ENCODE measurements around the gene LRRC8E. TPM values are rescaled to one million over a fixed set of nuclear protein-coding genes. Genes with fewer than 3 reads are reported as not detected.

LRRC8E gene
- total RNA-seq, 1 experiment from 2014 or later = not detected

GRCh38 chr19:7874076-7874896 lies 14.0 kb upstream of the LRRC8E start, which contains the start of gene PRR36:
Gene PRR36 (minus strand): TSS chr19:7874390. CDS start chr19:7873689, 701 bp downstream.
- Histone ChIP-seq H3K36me3 (ENCODE audit: insufficient read depth, low read length) (no peaks in the 10 kb centered on the region), H3K27me3 (ENCODE audit: low read length) (no peaks in the 10 kb centered on the region), H3K9ac (ENCODE audit: low read length) (no peak within 1 kb of the TSS), H3K9me3 (ENCODE audit: low read length) (no peaks in the 10 kb centered on the region), H3K4me1 (ENCODE audit: low read length) (no peaks in the 10 kb centered on the region), H3K79me2 (ENCODE audit: low read length) (no peaks in the 10 kb centered on the region), H3K4me3 (ENCODE audit: low read length) (no peak within 1 kb of the TSS), H4K20me1 (ENCODE audit: insufficient read depth, low read depth, low read length) (no peaks in the 10 kb centered on the region), H2AFZ (ENCODE audit: low read length) (no peak within 1 kb of the TSS), H3K4me2 (ENCODE audit: low read depth, low read length, poor library complexity, severe bottlenecking) (no peak within 1 kb of the TSS), H3K9me2 (replicated peaks; ENCODE audit: insufficient read depth, low read length) (no peaks in the 10 kb centered on the region), H3K27ac (ENCODE audit: low read length) (no peak within 1 kb of the TSS)
- no peak for DNase-seq

- H3K36me3 ChIP-seq (ENCODE audit: insufficient read depth, low read length) = no peaks in the 10 kb centered on the region
- no peak overlapping the region for H3K4me3 ChIP-seq (ENCODE audit: low read length)
- H3K27ac ChIP-seq (ENCODE audit: low read length) = no peak overlapping the region
- H3K9me2 ChIP-seq (replicated peaks; ENCODE audit: insufficient read depth, low read length) = no peaks in the 10 kb centered on the region
- DNase-seq = no peak
- H3K79me2 ChIP-seq (ENCODE audit: low read length) = no peaks in the 10 kb centered on the region
- H4K20me1 ChIP-seq (ENCODE audit: insufficient read depth, low read depth, low read length) = no peaks in the 10 kb centered on the region
- no peak overlapping the region for H2AFZ ChIP-seq (ENCODE audit: low read length)
- no peak overlapping the region for H3K4me2 ChIP-seq (ENCODE audit: low read depth, low read length, poor library complexity, severe bottlenecking)
- no peaks in the 10 kb centered on the region for H3K27me3 ChIP-seq (ENCODE audit: low read length)
- no peaks in the 10 kb centered on the region for H3K4me1 ChIP-seq (ENCODE audit: low read length)
- H3K9ac ChIP-seq (ENCODE audit: low read length) = no peak overlapping the region
- H3K9me3 ChIP-seq (ENCODE audit: low read length) = no peaks in the 10 kb centered on the region
These were observed 13.4 kb upstream of the LRRC8E start for GRCh38 chr19:7874897-7875273.

- no peaks in the 10 kb centered on the region for H4K20me1 ChIP-seq (ENCODE audit: insufficient read depth, low read depth, low read length)
- no peak overlapping the region for H3K27ac ChIP-seq (ENCODE audit: low read length)
- H3K4me2 ChIP-seq (ENCODE audit: low read depth, low read length, poor library complexity, severe bottlenecking) = no peak overlapping the region
- no peaks in the 10 kb centered on the region for H3K4me1 ChIP-seq (ENCODE audit: low read length)
- no peaks in the 10 kb centered on the region for H3K27me3 ChIP-seq (ENCODE audit: low read length)
- H2AFZ ChIP-seq (ENCODE audit: low read length) = no peak overlapping the region
- H3K4me3 ChIP-seq (ENCODE audit: low read length) = no peak overlapping the region
- no peak for DNase-seq
- H3K9me2 ChIP-seq (replicated peaks; ENCODE audit: insufficient read depth, low read length) = no peaks in the 10 kb centered on the region
- no peak overlapping the region for H3K9ac ChIP-seq (ENCODE audit: low read length)
- no peaks in the 10 kb centered on the region for H3K36me3 ChIP-seq (ENCODE audit: insufficient read depth, low read length)
- no peaks in the 10 kb centered on the region for H3K9me3 ChIP-seq (ENCODE audit: low read length)
- H3K79me2 ChIP-seq (ENCODE audit: low read length) = no peaks in the 10 kb centered on the region
These were observed 11.0 kb upstream of the LRRC8E start for GRCh38 chr19:7877249-7877836.

- no peaks in the 10 kb centered on the region for H3K9me3 ChIP-seq (ENCODE audit: low read length)
- no peak overlapping the region for H3K4me3 ChIP-seq (ENCODE audit: low read length)
- no peak overlapping the region for H3K27ac ChIP-seq (ENCODE audit: low read length)
- H3K36me3 ChIP-seq (ENCODE audit: insufficient read depth, low read length) = no peaks in the 10 kb centered on the region
- H3K79me2 ChIP-seq (ENCODE audit: low read length) = no peaks in the 10 kb centered on the region
- H3K9me2 ChIP-seq (replicated peaks; ENCODE audit: insufficient read depth, low read length) = no peaks in the 10 kb centered on the region
- H3K27me3 ChIP-seq (ENCODE audit: low read length) = no peaks in the 10 kb centered on the region
- H3K4me1 ChIP-seq (ENCODE audit: low read length) = no peaks in the 10 kb centered on the region
- H3K9ac ChIP-seq (ENCODE audit: low read length) = no peak overlapping the region
- H3K4me2 ChIP-seq (ENCODE audit: low read depth, low read length, poor library complexity, severe bottlenecking) = no peak overlapping the region
- H2AFZ ChIP-seq (ENCODE audit: low read length) = no peak overlapping the region
- DNase-seq = no peak
- no peaks in the 10 kb centered on the region for H4K20me1 ChIP-seq (ENCODE audit: insufficient read depth, low read depth, low read length)
These were observed 9.1 kb upstream of the LRRC8E start for GRCh38 chr19:7879111-7879807.

GRCh38 chr19:7879836-7880235 lies 8.5 kb upstream of the LRRC8E start:
- Histone ChIP-seq H3K4me2 (ENCODE audit: low read depth, low read length, poor library complexity, severe bottlenecking) (no peak overlapping the region), H3K27me3 (ENCODE audit: low read length) (no peaks in the 10 kb centered on the region), H3K9me3 (ENCODE audit: low read length) (no peaks in the 10 kb centered on the region), H3K79me2 (ENCODE audit: low read length) (no peaks in the 10 kb centered on the region), H3K4me1 (ENCODE audit: low read length) (no peaks in the 10 kb centered on the region), H3K27ac (ENCODE audit: low read length) (no peak overlapping the region), H3K9ac (ENCODE audit: low read length) (no peak overlapping the region), H3K4me3 (ENCODE audit: low read length) (no peak overlapping the region), H4K20me1 (ENCODE audit: insufficient read depth, low read depth, low read length) (no peaks in the 10 kb centered on the region), H3K9me2 (replicated peaks; ENCODE audit: insufficient read depth, low read length) (no peaks in the 10 kb centered on the region), H2AFZ (ENCODE audit: low read length) (no peak overlapping the region), H3K36me3 (ENCODE audit: insufficient read depth, low read length) (no peaks in the 10 kb centered on the region)
- DNase-seq = no peak

GRCh38 chr19:7881910-7882309 lies 6.4 kb upstream of the LRRC8E start:
- Histone ChIP-seq H3K4me3 (ENCODE audit: low read length) (no peak overlapping the region), H3K4me1 (ENCODE audit: low read length) (no peaks in the 10 kb centered on the region), H3K79me2 (ENCODE audit: low read length) (no peaks in the 10 kb centered on the region), H3K36me3 (ENCODE audit: insufficient read depth, low read length) (no peaks in the 10 kb centered on the region), H3K9ac (ENCODE audit: low read length) (no peak overlapping the region), H3K27me3 (ENCODE audit: low read length) (no peaks in the 10 kb centered on the region), H3K4me2 (ENCODE audit: low read depth, low read length, poor library complexity, severe bottlenecking) (no peak overlapping the region), H3K9me3 (ENCODE audit: low read length) (no peaks in the 10 kb centered on the region), H3K9me2 (replicated peaks; ENCODE audit: insufficient read depth, low read length) (no peaks in the 10 kb centered on the region), H4K20me1 (ENCODE audit: insufficient read depth, low read depth, low read length) (no peaks in the 10 kb centered on the region), H2AFZ (ENCODE audit: low read length) (no peak overlapping the region), H3K27ac (ENCODE audit: low read length) (no peak overlapping the region)
- no peak for DNase-seq

- Histone ChIP-seq H3K4me1 (ENCODE audit: low read length) (no peaks in the 10 kb centered on the region), H3K36me3 (ENCODE audit: insufficient read depth, low read length) (no peaks in the 10 kb centered on the region), H3K4me3 (ENCODE audit: low read length) (no peak overlapping the region), H3K9ac (ENCODE audit: low read length) (no peak overlapping the region), H3K27me3 (ENCODE audit: low read length) (no peaks in the 10 kb centered on the region), H2AFZ (ENCODE audit: low read length) (no peak overlapping the region), H3K79me2 (ENCODE audit: low read length) (no peaks in the 10 kb centered on the region), H4K20me1 (ENCODE audit: insufficient read depth, low read depth, low read length) (no peaks in the 10 kb centered on the region), H3K27ac (ENCODE audit: low read length) (no peak overlapping the region), H3K9me2 (replicated peaks; ENCODE audit: insufficient read depth, low read length) (no peaks in the 10 kb centered on the region), H3K9me3 (ENCODE audit: low read length) (no peaks in the 10 kb centered on the region), H3K4me2 (ENCODE audit: low read depth, low read length, poor library complexity, severe bottlenecking) (no peak overlapping the region)
- DNase-seq = no peak
These were observed 5.2 kb upstream of the LRRC8E start for GRCh38 chr19:7883105-7883504.

- Histone ChIP-seq H3K4me3 (ENCODE audit: low read length) (no peak overlapping the region), H3K9ac (ENCODE audit: low read length) (no peak overlapping the region), H3K9me2 (replicated peaks; ENCODE audit: insufficient read depth, low read length) (no peaks in the 10 kb centered on the region), H3K4me2 (ENCODE audit: low read depth, low read length, poor library complexity, severe bottlenecking) (no peak overlapping the region), H3K36me3 (ENCODE audit: insufficient read depth, low read length) (no peaks in the 10 kb centered on the region), H4K20me1 (ENCODE audit: insufficient read depth, low read depth, low read length) (no peaks in the 10 kb centered on the region), H3K9me3 (ENCODE audit: low read length) (no peaks in the 10 kb centered on the region), H3K4me1 (ENCODE audit: low read length) (no peaks in the 10 kb centered on the region), H3K27me3 (ENCODE audit: low read length) (no peaks in the 10 kb centered on the region), H3K27ac (ENCODE audit: low read length) (no peak overlapping the region), H3K79me2 (ENCODE audit: low read length) (no peaks in the 10 kb centered on the region), H2AFZ (ENCODE audit: low read length) (no peak overlapping the region)
- DNase-seq = no peak
These were observed 4.3 kb upstream of the LRRC8E start for GRCh38 chr19:7883796-7884570.
